ENCODE measurements around the gene KIT.

Gene KIT

DNA sequence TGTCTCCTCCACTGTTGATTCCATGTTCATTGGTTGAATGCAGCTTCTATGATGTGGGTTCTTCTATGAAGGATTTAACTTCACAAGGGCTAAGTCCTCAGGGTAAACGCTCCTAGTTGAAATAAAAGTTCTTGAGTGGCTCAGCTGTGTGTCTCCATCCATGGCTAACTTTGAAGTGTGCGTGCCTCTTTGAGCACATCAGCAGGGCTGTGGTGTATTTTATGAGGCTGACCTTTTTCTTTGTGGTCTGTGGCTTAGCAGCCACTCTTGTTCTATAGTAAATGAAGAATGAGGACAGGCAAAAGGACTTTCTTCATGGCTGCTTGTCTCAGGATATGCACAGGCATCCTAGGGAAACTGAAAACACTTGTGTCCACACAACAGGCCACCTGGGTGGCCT, 88.5 kb downstream of the KIT start:
- Histone ChIP-seq H3K4me3 (ENCODE audit: low read length) (no peak overlapping the region), H3K9ac (ENCODE audit: low read length) (no peak overlapping the region), H3K36me3 (ENCODE audit: control insufficient read depth, insufficient read depth, low read length, severe bottlenecking) (no peaks in the 10 kb centered on the region), H3K27me3 (replicated peaks; ENCODE audit: control insufficient read depth, insufficient read depth, low read length) (no peaks in the 10 kb centered on the region), H3K4me1 (ENCODE audit: control insufficient read depth, insufficient read depth, low read length) (no peaks in the 10 kb centered on the region), H3K9me3 (ENCODE audit: control insufficient read depth, low read length) (peaks cover 15% of the 10 kb centered on the region)
- DNase-seq (ENCODE audit: low read depth) = no peak

DNA sequence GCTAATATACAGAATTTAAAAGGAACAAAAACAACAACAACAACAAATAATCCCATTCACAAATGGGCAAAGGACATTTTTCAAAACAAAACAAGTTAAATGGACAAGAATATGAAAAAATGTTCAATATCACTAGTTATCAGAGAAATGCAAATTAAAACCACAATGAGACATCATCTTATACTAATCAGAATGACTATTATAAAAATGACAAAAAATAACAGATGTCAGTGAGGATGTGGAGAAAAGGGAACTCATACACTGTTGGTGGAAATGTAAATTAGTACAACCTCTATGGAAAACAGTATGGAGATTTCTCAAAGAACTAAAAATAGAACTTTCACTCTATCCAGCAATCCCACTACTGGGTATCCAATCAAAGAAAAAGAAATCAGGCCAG, 92.6 kb downstream of the KIT start:
- DNase-seq (ENCODE audit: low read depth) = no peak
- Histone ChIP-seq H3K4me3 (ENCODE audit: low read length) (no peak overlapping the region), H3K27me3 (replicated peaks; ENCODE audit: control insufficient read depth, insufficient read depth, low read length) (peaks cover 13% of the 10 kb centered on the region), H3K4me1 (ENCODE audit: control insufficient read depth, insufficient read depth, low read length) (peaks cover 3% of the 10 kb centered on the region), H3K9me3 (ENCODE audit: control insufficient read depth, low read length) (no peaks in the 10 kb centered on the region), H3K9ac (ENCODE audit: low read length) (no peak overlapping the region), H3K36me3 (ENCODE audit: control insufficient read depth, insufficient read depth, low read length, severe bottlenecking) (no peaks in the 10 kb centered on the region)

DNA sequence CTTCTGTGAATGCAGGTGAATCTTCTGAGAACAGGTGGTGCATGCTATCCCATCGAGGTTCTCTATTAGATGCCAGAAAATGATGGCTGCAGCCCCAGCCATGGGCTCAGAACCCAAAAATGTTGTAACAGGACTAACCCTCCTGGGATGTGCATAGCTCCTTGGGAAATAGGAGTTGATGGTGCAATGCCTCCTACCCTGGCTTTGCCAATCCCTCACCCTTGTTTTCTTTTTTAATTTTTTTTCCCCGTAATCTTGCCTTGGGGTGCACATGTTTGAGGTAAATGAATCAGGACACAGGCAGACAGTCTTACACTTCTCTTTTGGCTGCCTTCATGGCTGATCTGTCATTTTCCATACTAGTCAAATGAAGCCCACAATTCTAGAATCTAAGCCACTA, 96.6 kb downstream of the KIT start:
- Histone ChIP-seq H3K9me3 (ENCODE audit: control insufficient read depth, low read length) (peaks cover 6% of the 10 kb centered on the region), H3K4me3 (ENCODE audit: low read length) (no peak overlapping the region), H3K9ac (ENCODE audit: low read length) (no peak overlapping the region), H3K4me1 (ENCODE audit: control insufficient read depth, insufficient read depth, low read length) (peaks cover 3% of the 10 kb centered on the region), H3K27me3 (replicated peaks; ENCODE audit: control insufficient read depth, insufficient read depth, low read length) (peaks cover 13% of the 10 kb centered on the region), H3K36me3 (ENCODE audit: control insufficient read depth, insufficient read depth, low read length, severe bottlenecking) (no peaks in the 10 kb centered on the region)
- peak; percentile 41 for DNase-seq (ENCODE audit: low read depth)

DNA sequence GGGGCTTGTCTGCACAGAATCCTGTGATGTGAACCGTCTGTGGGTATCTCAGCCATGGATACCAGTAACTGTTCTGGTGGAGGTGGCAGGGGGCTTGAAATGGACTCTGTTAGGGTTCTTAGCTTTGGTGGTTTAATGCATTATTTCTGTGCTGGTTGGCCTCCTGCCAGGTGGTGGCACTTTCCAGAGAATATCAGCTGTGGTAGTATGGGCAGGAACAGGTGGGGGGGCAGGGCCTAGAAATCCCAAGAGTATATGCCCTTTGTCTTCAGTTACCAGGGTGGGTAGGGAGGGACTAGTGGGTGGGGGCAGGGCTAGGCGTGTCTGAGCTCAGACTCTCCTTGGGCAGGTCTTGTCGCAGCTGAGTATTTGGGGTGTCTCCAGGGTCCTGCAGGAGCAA, 106.7 kb downstream of the KIT start:
- no peak for DNase-seq (ENCODE audit: low read depth)
- H3K36me3 ChIP-seq (ENCODE audit: control insufficient read depth, insufficient read depth, low read length, severe bottlenecking) = no peaks in the 10 kb centered on the region
- no peak overlapping the region for H3K4me3 ChIP-seq (ENCODE audit: low read length)
- no peaks in the 10 kb centered on the region for H3K4me1 ChIP-seq (ENCODE audit: control insufficient read depth, insufficient read depth, low read length)
- no peak overlapping the region for H3K9ac ChIP-seq (ENCODE audit: low read length)
- peaks cover 30% of the 10 kb centered on the region for H3K9me3 ChIP-seq (ENCODE audit: control insufficient read depth, low read length)
- H3K27me3 ChIP-seq (replicated peaks; ENCODE audit: control insufficient read depth, insufficient read depth, low read length) = no peaks in the 10 kb centered on the region

DNA sequence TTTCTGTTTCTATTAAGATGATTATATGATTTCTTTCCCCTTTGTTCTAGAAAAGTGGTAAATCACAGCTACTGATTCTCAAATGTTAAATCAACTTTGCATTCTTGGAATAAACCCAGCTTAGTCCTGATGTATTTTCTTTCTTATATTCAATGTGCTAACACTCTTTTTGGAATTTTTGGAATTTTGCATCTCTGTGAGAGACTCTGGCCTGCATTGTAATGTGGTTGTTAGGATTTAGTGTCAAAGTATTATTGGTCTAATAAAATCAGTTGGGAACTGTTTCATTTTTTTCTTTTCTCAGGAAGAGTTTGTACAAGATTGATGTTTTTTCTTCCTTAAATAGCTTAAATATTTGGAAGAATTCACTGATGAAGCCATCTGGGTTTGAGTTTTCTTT, 109.6 kb downstream of the KIT start:
- peak; percentile 31 for DNase-seq (ENCODE audit: low read depth)
- H3K4me1 ChIP-seq (ENCODE audit: control insufficient read depth, insufficient read depth, low read length) = no peaks in the 10 kb centered on the region
- no peak overlapping the region for H3K4me3 ChIP-seq (ENCODE audit: low read length)
- peaks cover 17% of the 10 kb centered on the region for H3K9me3 ChIP-seq (ENCODE audit: control insufficient read depth, low read length)
- H3K27me3 ChIP-seq (replicated peaks; ENCODE audit: control insufficient read depth, insufficient read depth, low read length) = peaks cover 3% of the 10 kb centered on the region
- H3K36me3 ChIP-seq (ENCODE audit: control insufficient read depth, insufficient read depth, low read length, severe bottlenecking) = no peaks in the 10 kb centered on the region
- H3K9ac ChIP-seq (ENCODE audit: low read length) = no peak overlapping the region

DNA sequence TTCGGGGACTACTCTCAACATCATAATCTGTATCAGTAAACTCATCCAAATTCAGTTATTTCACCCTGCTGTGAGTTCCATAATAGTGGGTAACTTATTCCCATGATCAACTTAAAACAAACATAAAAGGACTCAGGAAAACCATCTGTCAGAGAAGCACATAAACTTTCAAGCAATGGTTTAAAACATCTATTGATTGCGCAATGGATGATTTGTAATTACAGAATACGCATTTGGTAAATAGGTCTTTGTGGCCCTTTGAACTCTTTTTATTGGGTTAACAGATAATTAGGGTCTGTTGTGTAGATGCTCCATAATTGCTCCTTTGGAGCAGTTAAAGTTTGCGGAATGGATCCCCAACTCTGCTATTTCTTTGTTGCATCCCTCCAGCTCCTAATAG, 115.3 kb downstream of the KIT start:
- no peaks in the 10 kb centered on the region for H3K4me1 ChIP-seq (ENCODE audit: control insufficient read depth, insufficient read depth, low read length)
- no peaks in the 10 kb centered on the region for H3K9me3 ChIP-seq (ENCODE audit: control insufficient read depth, low read length)
- no peak overlapping the region for H3K4me3 ChIP-seq (ENCODE audit: low read length)
- no peak for DNase-seq (ENCODE audit: low read depth)
- H3K9ac ChIP-seq (ENCODE audit: low read length) = no peak overlapping the region
- H3K27me3 ChIP-seq (replicated peaks; ENCODE audit: control insufficient read depth, insufficient read depth, low read length) = peaks cover 3% of the 10 kb centered on the region
- H3K36me3 ChIP-seq (ENCODE audit: control insufficient read depth, insufficient read depth, low read length, severe bottlenecking) = no peaks in the 10 kb centered on the region

DNA sequence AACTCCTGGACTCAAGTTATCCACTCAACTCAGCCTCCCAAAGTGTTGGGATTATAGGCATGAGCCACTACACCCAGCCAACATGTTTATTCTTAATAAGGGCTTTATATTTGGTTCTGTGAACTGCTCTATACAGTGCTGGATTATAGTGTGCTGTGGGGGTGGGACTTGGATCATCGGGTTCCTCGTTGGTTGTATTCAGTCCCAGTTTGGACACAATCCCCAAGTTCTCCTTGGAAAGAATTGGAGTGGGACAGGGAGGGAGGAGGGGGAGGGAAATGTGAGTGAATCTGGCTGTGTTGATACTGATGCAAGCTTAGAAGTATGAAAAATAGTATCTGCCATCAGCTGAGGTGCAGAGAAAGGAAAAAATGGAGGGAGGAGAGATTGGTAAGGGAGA, 121.3 kb downstream of the KIT start:
- H3K4me1 ChIP-seq (ENCODE audit: control insufficient read depth, insufficient read depth, low read length) = peaks cover 29% of the 10 kb centered on the region
- no peaks in the 10 kb centered on the region for H3K27me3 ChIP-seq (replicated peaks; ENCODE audit: control insufficient read depth, insufficient read depth, low read length)
- no peak overlapping the region for H3K9ac ChIP-seq (ENCODE audit: low read length)
- H3K4me3 ChIP-seq (ENCODE audit: low read length) = no peak overlapping the region
- H3K36me3 ChIP-seq (ENCODE audit: control insufficient read depth, insufficient read depth, low read length, severe bottlenecking) = no peaks in the 10 kb centered on the region
- H3K9me3 ChIP-seq (ENCODE audit: control insufficient read depth, low read length) = no peaks in the 10 kb centered on the region
- no peak for DNase-seq (ENCODE audit: low read depth)

DNA sequence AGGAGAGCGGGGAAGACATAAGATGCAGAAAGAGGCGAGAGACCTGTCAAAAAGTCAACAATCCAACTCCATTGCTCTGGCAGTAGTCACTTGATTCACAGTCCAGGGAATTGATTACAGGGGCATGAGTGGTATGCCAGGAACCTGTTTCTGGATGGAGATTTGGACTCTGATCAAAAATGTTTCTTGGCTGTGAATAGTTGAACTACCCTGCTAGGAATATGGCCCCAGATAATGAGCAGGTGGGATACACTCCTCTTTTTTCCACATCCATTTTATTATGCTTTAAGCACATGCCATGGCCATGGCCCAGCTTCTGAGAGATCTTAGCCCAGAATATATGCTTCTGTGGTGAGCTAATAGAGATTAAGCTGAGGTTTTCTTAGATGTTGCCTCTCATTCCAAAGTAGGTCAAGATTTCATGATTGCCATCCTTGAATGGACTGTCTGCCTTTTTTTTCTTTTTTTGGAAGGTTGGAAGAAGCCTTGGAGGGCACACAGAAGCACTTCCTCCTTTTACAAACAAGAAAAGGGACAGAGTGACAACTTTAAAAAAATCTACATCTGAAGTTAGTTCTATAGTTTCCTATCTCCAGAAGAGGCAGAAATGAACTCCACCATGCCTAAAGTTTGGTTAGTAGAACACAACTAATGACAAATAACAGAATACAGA, 121.9 kb downstream of the KIT start:
- DNase-seq (ENCODE audit: low read depth) = no peak
- Histone ChIP-seq H3K4me3 (ENCODE audit: low read length) (no peak overlapping the region), H3K27me3 (replicated peaks; ENCODE audit: control insufficient read depth, insufficient read depth, low read length) (no peaks in the 10 kb centered on the region), H3K36me3 (ENCODE audit: control insufficient read depth, insufficient read depth, low read length, severe bottlenecking) (no peaks in the 10 kb centered on the region), H3K4me1 (ENCODE audit: control insufficient read depth, insufficient read depth, low read length) (peaks cover 34% of the 10 kb centered on the region), H3K9me3 (ENCODE audit: control insufficient read depth, low read length) (no peaks in the 10 kb centered on the region), H3K9ac (ENCODE audit: low read length) (no peak overlapping the region)

DNA sequence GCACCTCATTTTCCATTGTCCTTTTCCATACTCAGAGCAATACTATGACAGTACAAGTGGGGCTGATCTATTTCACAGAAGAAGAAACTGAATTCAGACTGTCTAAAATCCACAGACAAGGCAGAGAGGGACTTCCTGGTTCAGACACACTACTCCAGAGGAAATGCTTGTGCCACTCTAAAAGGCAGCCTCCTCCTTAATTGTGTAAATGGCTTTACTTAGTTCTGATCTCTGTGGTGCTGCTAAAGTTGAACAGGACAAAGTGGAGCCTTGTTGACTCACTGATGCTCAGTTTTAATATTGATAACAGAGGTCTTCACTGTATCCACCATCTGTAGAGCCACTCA, 122.4 kb downstream of the KIT start:
- DNase-seq (ENCODE audit: low read depth) = no peak
- H3K36me3 ChIP-seq (ENCODE audit: control insufficient read depth, insufficient read depth, low read length, severe bottlenecking) = no peaks in the 10 kb centered on the region
- H3K27me3 ChIP-seq (replicated peaks; ENCODE audit: control insufficient read depth, insufficient read depth, low read length) = no peaks in the 10 kb centered on the region
- H3K4me1 ChIP-seq (ENCODE audit: control insufficient read depth, insufficient read depth, low read length) = peaks cover 39% of the 10 kb centered on the region
- H3K4me3 ChIP-seq (ENCODE audit: low read length) = no peak overlapping the region
- no peak overlapping the region for H3K9ac ChIP-seq (ENCODE audit: low read length)
- no peaks in the 10 kb centered on the region for H3K9me3 ChIP-seq (ENCODE audit: control insufficient read depth, low read length)

DNA sequence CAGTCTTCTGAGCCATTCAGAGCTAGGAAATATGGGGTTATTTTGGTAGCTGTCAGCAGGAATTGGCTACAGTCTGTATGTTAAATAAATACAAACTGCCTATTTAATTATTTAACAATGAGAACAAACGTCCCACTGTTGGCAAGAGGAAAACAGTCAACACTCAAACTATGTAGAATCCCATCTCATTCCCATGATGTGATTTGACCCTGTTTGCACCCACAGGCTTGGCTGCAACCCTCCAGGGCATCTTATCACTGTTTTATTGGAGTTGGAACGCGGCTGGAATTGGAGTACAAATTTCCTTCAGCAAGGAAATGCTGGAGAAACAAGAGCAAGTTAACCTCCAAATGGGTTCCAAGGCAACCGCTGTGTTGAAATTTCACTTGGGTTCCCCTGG, 124.0 kb downstream of the KIT start:
- Histone ChIP-seq H3K9me3 (ENCODE audit: control insufficient read depth, low read length) (no peaks in the 10 kb centered on the region), H3K9ac (ENCODE audit: low read length) (no peak overlapping the region), H3K27me3 (replicated peaks; ENCODE audit: control insufficient read depth, insufficient read depth, low read length) (no peaks in the 10 kb centered on the region), H3K36me3 (ENCODE audit: control insufficient read depth, insufficient read depth, low read length, severe bottlenecking) (no peaks in the 10 kb centered on the region), H3K4me3 (ENCODE audit: low read length) (no peak overlapping the region), H3K4me1 (ENCODE audit: control insufficient read depth, insufficient read depth, low read length) (peaks cover 40% of the 10 kb centered on the region)
- DNase-seq (ENCODE audit: low read depth) = no peak

DNA sequence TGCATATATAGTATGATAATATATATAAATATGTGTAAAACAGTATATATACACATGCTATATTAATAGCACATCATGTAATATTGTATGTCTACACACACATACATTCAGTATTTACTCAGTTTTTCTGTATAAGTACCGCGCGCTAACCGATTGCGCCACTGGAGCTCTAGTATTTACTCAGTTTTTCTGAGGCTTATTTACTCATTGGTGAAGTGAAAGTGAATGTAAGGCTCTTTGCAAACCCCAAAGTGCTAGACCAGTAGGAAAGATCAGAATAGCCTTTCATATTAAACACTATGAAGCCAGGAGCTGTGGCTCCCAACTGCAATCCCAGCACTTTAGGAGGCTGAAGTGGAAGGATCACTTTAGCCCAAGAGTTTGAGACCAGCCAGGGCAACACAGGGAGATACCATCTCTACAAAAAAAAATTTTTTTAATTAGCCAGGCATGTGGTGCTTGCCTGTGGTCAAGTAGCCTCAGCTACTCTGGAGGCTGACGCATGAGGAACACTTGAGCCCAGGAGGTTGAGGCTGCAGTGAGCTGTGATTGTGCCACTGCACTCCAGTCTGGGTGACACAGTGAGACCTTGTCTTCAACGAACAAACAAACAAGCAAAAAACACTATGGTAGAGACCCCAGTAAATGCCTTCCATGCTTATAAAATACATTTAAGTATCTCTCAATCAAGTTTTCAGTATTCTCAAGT, 125.8 kb downstream of the KIT start:
- no peaks in the 10 kb centered on the region for H3K27me3 ChIP-seq (replicated peaks; ENCODE audit: control insufficient read depth, insufficient read depth, low read length)
- no peaks in the 10 kb centered on the region for H3K9me3 ChIP-seq (ENCODE audit: control insufficient read depth, low read length)
- H3K4me3 ChIP-seq (ENCODE audit: low read length) = peak overlapping the region; percentile 57
- peak; percentile 29 for DNase-seq (ENCODE audit: low read depth)
- peaks cover 40% of the 10 kb centered on the region for H3K4me1 ChIP-seq (ENCODE audit: control insufficient read depth, insufficient read depth, low read length)
- peak overlapping the region; percentile 76 for H3K9ac ChIP-seq (ENCODE audit: low read length)
- no peaks in the 10 kb centered on the region for H3K36me3 ChIP-seq (ENCODE audit: control insufficient read depth, insufficient read depth, low read length, severe bottlenecking)

All from adipocyte (in vitro differentiated cells).